ENCODE data around the gene ANKMY1. TPM values are rescaled to one million over a fixed set of nuclear protein-coding genes. Genes with fewer than 3 reads are reported as not detected.

Gene ANKMY1
- total RNA-seq, 4 donors from 2014 or later, result 9.1 to 10.9 (median 10.2) TPM

- Histone ChIP-seq H3K4me3 (no peak overlapping the region), H3K27ac (replicated peaks in 1 of 4) (no peak overlapping the region), H3K36me3 (peaks cover 0 to 37% (median 19%) of the 10 kb centered on the region in 4 donors), H3K4me1 (no peaks in the 10 kb centered on the region), H3K9me3 (peaks cover 0 to 22% (median 13%) of the 10 kb centered on the region in 4 donors), H3K27me3 (no peaks in the 10 kb centered on the region)
- no peak for TF ChIP-seq POLR2AphosphoS5 (IDR thresholded peaks at IDR 0.05)
- no peak for TF ChIP-seq CTCF (IDR thresholded peaks at IDR 0.05)
- TF ChIP-seq POLR2A (IDR thresholded peaks at IDR 0.05; ENCODE audit: low read depth), result no peak
- TF ChIP-seq EP300 (IDR thresholded peaks at IDR 0.05), result no peak
- 87% methylated on average over 1 of the region's 1 CpG for WGBS
- intact Hi-C loops (cut with DNase I), result no loop called here
- no peak for DNase-seq (ENCODE audit: extremely low spot score)
Observed at GRCh38 chr2:240532031-240532775, 25.6 kb downstream of the ANKMY1 start.

DNA sequence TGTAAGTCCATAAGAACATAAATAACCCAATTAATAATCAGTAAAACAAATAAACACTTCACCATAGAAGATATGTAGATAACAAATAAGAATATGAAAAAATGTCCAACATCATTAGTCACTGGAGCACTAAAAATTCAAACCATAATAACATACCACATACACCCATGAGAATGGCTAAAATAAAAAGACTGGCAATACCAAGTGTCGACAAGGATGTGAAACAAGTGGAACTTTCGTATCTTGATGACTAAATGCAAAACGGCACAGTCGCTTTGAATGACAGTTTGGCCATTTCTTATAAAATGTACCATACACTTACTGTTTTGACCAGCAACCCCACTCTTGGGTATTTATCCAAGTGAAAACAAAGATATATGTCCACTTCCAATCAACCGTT, 26.8 kb downstream of the ANKMY1 start:
- peaks cover 0 to 22% (median 13%) of the 10 kb centered on the region in 4 donors for H3K9me3 ChIP-seq
- no peak for DNase-seq (ENCODE audit: extremely low spot score)
- no peaks in the 10 kb centered on the region for H3K27me3 ChIP-seq
- H3K4me1 ChIP-seq, result no peaks in the 10 kb centered on the region
- WGBS, result 96% methylated on average over 5 of the region's 5 CpGs
- no peak overlapping the region for H3K4me3 ChIP-seq
- peaks cover 0 to 40% (median 19%) of the 10 kb centered on the region in 4 donors for H3K36me3 ChIP-seq
- TF ChIP-seq EP300 (IDR thresholded peaks at IDR 0.05) (no peak), POLR2A (IDR thresholded peaks at IDR 0.05; ENCODE audit: low read depth) (no peak), POLR2AphosphoS5 (IDR thresholded peaks at IDR 0.05) (no peak), CTCF (IDR thresholded peaks at IDR 0.05) (no peak)
- intact Hi-C loops (cut with DNase I), result no loop called here
- no peak overlapping the region for H3K27ac ChIP-seq (replicated peaks in 1 of 4)

- Histone ChIP-seq H3K4me1 (no peaks in the 10 kb centered on the region), H3K4me3 (no peak overlapping the region), H3K27ac (replicated peaks in 1 of 4) (no peak overlapping the region), H3K27me3 (no peaks in the 10 kb centered on the region), H3K36me3 (peaks cover 0 to 49% (median 21%) of the 10 kb centered on the region in 4 donors), H3K9me3 (peaks cover 0 to 22% (median 13%) of the 10 kb centered on the region in 4 donors)
- DNase-seq (ENCODE audit: extremely low spot score), result no peak
- WGBS, result 96% methylated on average over 7 of the region's 7 CpGs
- intact Hi-C loops (cut with DNase I), result no loop called here
- TF ChIP-seq POLR2A (IDR thresholded peaks at IDR 0.05; ENCODE audit: low read depth), result no peak
- no peak for TF ChIP-seq POLR2AphosphoS5 (IDR thresholded peaks at IDR 0.05)
- no peak for TF ChIP-seq EP300 (IDR thresholded peaks at IDR 0.05)
- TF ChIP-seq CTCF (IDR thresholded peaks at IDR 0.05), result no peak
Observed at GRCh38 chr2:240530181-240530580, 27.6 kb downstream of the ANKMY1 start.

- no peaks in the 10 kb centered on the region for H3K4me1 ChIP-seq
- no peak overlapping the region for H3K4me3 ChIP-seq
- H3K9me3 ChIP-seq, result peaks cover 0 to 22% (median 13%) of the 10 kb centered on the region in 4 donors
- peaks cover 3 to 47% (median 23%) of the 10 kb centered on the region in 4 donors for H3K36me3 ChIP-seq
- H3K27me3 ChIP-seq, result no peaks in the 10 kb centered on the region
- WGBS, result 91% methylated on average over 16 of the region's 16 CpGs
- no peak overlapping the region for H3K27ac ChIP-seq (replicated peaks in 1 of 4)
- intact Hi-C loops (cut with DNase I), result no loop called here
- TF ChIP-seq POLR2AphosphoS5 (IDR thresholded peaks at IDR 0.05) (no peak), EP300 (IDR thresholded peaks at IDR 0.05) (no peak), POLR2A (IDR thresholded peaks at IDR 0.05; ENCODE audit: low read depth) (no peak), CTCF (IDR thresholded peaks at IDR 0.05) (no peak)
- no peak for DNase-seq (ENCODE audit: extremely low spot score)
Observed at GRCh38 chr2:240529344-240529999, 28.3 kb downstream of the ANKMY1 start.
